IgD-negative memory B cell (primary cell): ENCODE measurements around the gene MGMT. TPM values are rescaled to one million over a fixed set of nuclear protein-coding genes. Genes with fewer than 3 reads are reported as not detected.

Source experiments
- H3K27ac Mint-ChIP-seq, 3 donors: one replicate each; pipeline ENCODE4 v1.8.0; 2020 to 2022; ENCODE audit warnings: mild to moderate bottlenecking in 3 of 3, mixed read lengths in 3 of 3, moderate library complexity in 1 of 3
- H3K27me3 Mint-ChIP-seq: one replicate; pipeline ENCODE4 v1.8.0; 2021; ENCODE audit warnings: mixed read lengths
- H3K36me3 Mint-ChIP-seq: one replicate; pipeline ENCODE4 v1.8.0; 2020; ENCODE audit warnings: mild to moderate bottlenecking, mixed read lengths
- H3K4me1 Mint-ChIP-seq, 3 donors: one replicate each; pipeline ENCODE4 v1.8.0; 2020 to 2022; ENCODE audit warnings: mixed read lengths in 3 of 3, mild to moderate bottlenecking in 1 of 3
- H3K4me3 Mint-ChIP-seq, 4 donors: one replicate each; pipeline ENCODE4 v1.8.0; 2020 to 2022; ENCODE audit warnings: mild to moderate bottlenecking in 4 of 4, mixed read lengths in 4 of 4, moderate library complexity in 3 of 4
- H3K9me3 Mint-ChIP-seq, 3 donors: one replicate each; pipeline ENCODE4 v1.8.0; 2020 to 2021; ENCODE audit warnings: mixed read lengths in 3 of 3, mild to moderate bottlenecking in 1 of 3
- polyA plus RNA-seq: library from polyadenylated mRNA; unstranded; fragments of 300-500 nt; fragmentation: Illumina TruSeq; gene quantifications from one replicate; pipeline ENCODE4 v1.2.3, GENCODE V29; 2021

Gene MGMT
- polyA plus RNA-seq, 1 donor from 2014 or later, result 35.1 TPM

- H3K36me3 Mint-ChIP-seq, result peaks cover 6% of the 10 kb centered on the region
- peaks cover 8 to 19% (median 10%) of the 10 kb centered on the region in 3 donors for H3K9me3 Mint-ChIP-seq
- H3K27me3 Mint-ChIP-seq, result no peaks in the 10 kb centered on the region
- no peak overlapping the region for H3K4me3 Mint-ChIP-seq
- H3K4me1 Mint-ChIP-seq, result no peaks in the 10 kb centered on the region
- H3K27ac Mint-ChIP-seq, result no peak overlapping the region
These were observed 332.9 kb downstream of the MGMT start for GRCh38 chr10:129799942-129800341.

GRCh38 chr10:129800796-129801340 lies 333.8 kb downstream of the MGMT start:
- H3K9me3 Mint-ChIP-seq, result peaks cover 10 to 23% (median 11%) of the 10 kb centered on the region in 3 donors
- H3K36me3 Mint-ChIP-seq, result peaks cover 6% of the 10 kb centered on the region
- H3K4me3 Mint-ChIP-seq, result no peak overlapping the region
- H3K4me1 Mint-ChIP-seq, result no peaks in the 10 kb centered on the region
- H3K27ac Mint-ChIP-seq, result no peak overlapping the region
- no peaks in the 10 kb centered on the region for H3K27me3 Mint-ChIP-seq

DNA sequence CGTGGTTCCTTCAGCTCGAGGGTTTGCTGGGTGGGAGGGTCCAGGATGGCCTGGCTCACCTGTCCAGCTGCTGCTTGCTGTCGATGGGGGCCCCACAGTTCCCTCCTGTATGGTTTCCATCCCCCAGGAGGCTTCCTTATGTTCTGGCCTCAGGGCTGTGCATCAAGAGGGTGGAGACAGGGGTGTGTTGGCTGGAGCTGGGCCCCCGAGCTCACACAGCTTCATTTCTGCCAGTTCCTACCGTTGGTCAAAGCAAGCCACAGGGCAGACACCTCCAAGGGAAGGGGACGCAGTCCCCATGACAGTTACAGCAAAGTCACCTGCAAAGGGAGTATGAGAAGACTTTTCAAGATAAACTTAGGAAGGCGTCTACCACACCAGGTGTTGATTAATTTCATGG lies 340.2 kb downstream of the MGMT start:
- H3K27ac Mint-ChIP-seq, result no peak overlapping the region
- no peaks in the 10 kb centered on the region for H3K4me1 Mint-ChIP-seq
- no peak overlapping the region for H3K4me3 Mint-ChIP-seq
- peaks cover 10% of the 10 kb centered on the region for H3K36me3 Mint-ChIP-seq
- H3K27me3 Mint-ChIP-seq, result no peaks in the 10 kb centered on the region
- peaks cover 8 to 19% (median 9%) of the 10 kb centered on the region in 3 donors for H3K9me3 Mint-ChIP-seq

DNA sequence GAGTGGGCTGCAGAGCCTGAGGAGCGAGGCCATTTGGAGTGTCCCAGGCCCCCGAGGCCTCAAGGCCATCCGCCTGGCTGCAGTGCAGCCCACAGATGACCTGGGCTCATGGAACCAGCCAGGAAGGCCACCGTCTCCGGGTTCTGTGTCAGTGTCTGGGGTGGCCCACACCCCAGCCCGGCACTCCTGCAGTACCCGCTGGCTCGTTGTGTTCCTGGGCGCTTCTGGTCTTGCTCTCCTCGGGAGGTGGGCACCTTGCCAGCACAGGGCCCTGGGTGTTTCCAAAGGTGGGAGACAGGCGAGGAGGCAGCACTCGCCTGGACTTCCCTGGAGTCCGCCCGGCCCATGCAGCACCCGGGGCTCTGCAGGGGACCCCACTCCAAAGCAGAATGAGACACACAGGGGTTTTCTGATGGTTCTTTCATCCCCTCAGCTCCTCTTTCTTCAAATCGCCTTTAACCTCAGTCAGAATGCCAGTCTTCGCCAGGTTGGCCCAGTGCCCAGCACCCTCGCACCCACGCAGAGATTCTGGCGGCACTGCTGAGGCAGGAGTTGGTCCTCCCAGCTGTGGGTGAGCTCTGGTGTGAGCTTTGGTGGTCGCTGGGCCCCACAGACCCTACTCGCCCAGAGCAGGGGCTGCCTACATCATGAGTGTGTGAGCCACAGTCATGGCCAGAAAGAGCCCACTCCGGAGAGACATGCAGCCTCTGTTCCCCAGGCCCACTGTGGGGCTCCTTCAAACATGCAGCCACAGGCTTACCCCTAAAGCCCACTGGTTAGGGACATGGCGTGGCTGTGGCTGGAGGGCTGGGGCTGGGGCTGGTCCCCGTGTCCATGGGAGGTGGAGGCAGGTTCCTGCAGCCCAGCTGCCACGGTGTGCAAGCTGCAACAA lies 341.3 kb downstream of the MGMT start:
- Mint-ChIP-seq H3K4me1 (no peaks in the 10 kb centered on the region), H3K4me3 (no peak overlapping the region), H3K9me3 (peaks cover 7 to 19% (median 9%) of the 10 kb centered on the region in 3 donors), H3K36me3 (peaks cover 10% of the 10 kb centered on the region), H3K27me3 (no peaks in the 10 kb centered on the region), H3K27ac (no peak overlapping the region)

- H3K27me3 Mint-ChIP-seq, result no peaks in the 10 kb centered on the region
- no peaks in the 10 kb centered on the region for H3K4me1 Mint-ChIP-seq
- no peak overlapping the region for H3K4me3 Mint-ChIP-seq
- peaks cover 3 to 12% (median 7%) of the 10 kb centered on the region in 3 donors for H3K9me3 Mint-ChIP-seq
- H3K27ac Mint-ChIP-seq, result no peak overlapping the region
- H3K36me3 Mint-ChIP-seq, result peaks cover 3% of the 10 kb centered on the region
These were observed 342.4 kb downstream of the MGMT start for GRCh38 chr10:129809431-129809830.

DNA sequence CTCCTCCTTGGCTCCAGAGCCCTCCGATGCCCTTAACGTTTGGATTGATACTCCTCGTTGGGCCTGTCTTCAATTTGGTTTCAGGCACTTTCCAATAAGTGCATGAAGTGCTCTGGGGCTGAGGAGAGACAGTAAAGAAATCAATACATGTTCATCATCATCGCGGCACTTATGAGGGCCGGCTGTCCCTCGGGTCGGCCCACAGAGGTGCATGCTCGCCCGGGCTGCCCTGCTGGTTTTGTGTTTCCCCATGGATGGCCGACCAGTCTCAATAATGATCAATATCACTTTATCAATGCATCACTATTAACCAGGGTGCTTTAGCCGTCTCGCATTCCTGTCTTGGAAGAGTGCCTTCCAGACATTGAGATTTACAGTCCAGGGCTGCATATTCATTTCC lies 342.8 kb downstream of the MGMT start:
- Mint-ChIP-seq H3K9me3 (peaks cover 3 to 11% (median 8%) of the 10 kb centered on the region in 3 donors), H3K27ac (no peak overlapping the region), H3K4me3 (no peak overlapping the region), H3K36me3 (peaks cover 3% of the 10 kb centered on the region), H3K4me1 (no peaks in the 10 kb centered on the region), H3K27me3 (no peaks in the 10 kb centered on the region)

GRCh38 chr10:129811208-129811607 lies 344.2 kb downstream of the MGMT start:
- peaks cover 3% of the 10 kb centered on the region for H3K36me3 Mint-ChIP-seq
- H3K9me3 Mint-ChIP-seq, result peaks cover 1 to 6% (median 6%) of the 10 kb centered on the region in 3 donors
- no peaks in the 10 kb centered on the region for H3K27me3 Mint-ChIP-seq
- no peaks in the 10 kb centered on the region for H3K4me1 Mint-ChIP-seq
- no peak overlapping the region for H3K27ac Mint-ChIP-seq
- no peak overlapping the region for H3K4me3 Mint-ChIP-seq

- Mint-ChIP-seq H3K4me1 (no peaks in the 10 kb centered on the region), H3K4me3 (no peak overlapping the region), H3K36me3 (peaks cover 3% of the 10 kb centered on the region), H3K27me3 (no peaks in the 10 kb centered on the region), H3K27ac (no peak overlapping the region), H3K9me3 (peaks cover 0 to 2% (median under 1%) of the 10 kb centered on the region in 3 donors)
These were observed 345.4 kb downstream of the MGMT start for GRCh38 chr10:129812398-129812797.

GRCh38 chr10:129814681-129815646 lies 347.9 kb downstream of the MGMT start:
- Mint-ChIP-seq H3K27ac (no peak overlapping the region), H3K27me3 (peaks cover 2% of the 10 kb centered on the region)

GRCh38 chr10:129815898-129816655 lies 349.0 kb downstream of the MGMT start:
- Mint-ChIP-seq H3K36me3 (no peaks in the 10 kb centered on the region), H3K27me3 (peaks cover 2% of the 10 kb centered on the region), H3K27ac (no peak overlapping the region), H3K4me1 (no peaks in the 10 kb centered on the region), H3K4me3 (no peak overlapping the region), H3K9me3 (peaks cover 0 to 18% (median 2%) of the 10 kb centered on the region in 3 donors)

More at GRCh38 chr10:129814681-129815646, 347.9 kb downstream of the MGMT start:
- Mint-ChIP-seq H3K4me1 (no peaks in the 10 kb centered on the region), H3K36me3 (no peaks in the 10 kb centered on the region), H3K4me3 (no peak overlapping the region), H3K9me3 (peaks cover 0 to 18% (median 2%) of the 10 kb centered on the region in 3 donors)

GRCh38 chr10:129816656-129817045 lies 349.6 kb downstream of the MGMT start:
- Mint-ChIP-seq H3K36me3 (peaks cover 2% of the 10 kb centered on the region), H3K27ac (no peak overlapping the region), H3K9me3 (peaks cover 0 to 18% (median 2%) of the 10 kb centered on the region in 3 donors), H3K27me3 (peaks cover 2% of the 10 kb centered on the region), H3K4me1 (no peaks in the 10 kb centered on the region), H3K4me3 (no peak overlapping the region)
